Activated CD8-positive, alpha-beta memory T cell treated with anti-CD3 and anti-CD28 coated beads, Interleukin-2, amount 50 U/mL, for 4 hours (primary cell): ENCODE results near the gene SLC22A5.
"Not testable (repeated sequence)": the region's sequence is repeated elsewhere in the genome, so short reads cannot be mapped to it uniquely, and the experiment has no call there.

Experiments used
- DNase-seq: peaks from one replicate; pipeline ENCODE4 v3.0.0-alpha.2; 2020

The SLC22A5 gene

DNA sequence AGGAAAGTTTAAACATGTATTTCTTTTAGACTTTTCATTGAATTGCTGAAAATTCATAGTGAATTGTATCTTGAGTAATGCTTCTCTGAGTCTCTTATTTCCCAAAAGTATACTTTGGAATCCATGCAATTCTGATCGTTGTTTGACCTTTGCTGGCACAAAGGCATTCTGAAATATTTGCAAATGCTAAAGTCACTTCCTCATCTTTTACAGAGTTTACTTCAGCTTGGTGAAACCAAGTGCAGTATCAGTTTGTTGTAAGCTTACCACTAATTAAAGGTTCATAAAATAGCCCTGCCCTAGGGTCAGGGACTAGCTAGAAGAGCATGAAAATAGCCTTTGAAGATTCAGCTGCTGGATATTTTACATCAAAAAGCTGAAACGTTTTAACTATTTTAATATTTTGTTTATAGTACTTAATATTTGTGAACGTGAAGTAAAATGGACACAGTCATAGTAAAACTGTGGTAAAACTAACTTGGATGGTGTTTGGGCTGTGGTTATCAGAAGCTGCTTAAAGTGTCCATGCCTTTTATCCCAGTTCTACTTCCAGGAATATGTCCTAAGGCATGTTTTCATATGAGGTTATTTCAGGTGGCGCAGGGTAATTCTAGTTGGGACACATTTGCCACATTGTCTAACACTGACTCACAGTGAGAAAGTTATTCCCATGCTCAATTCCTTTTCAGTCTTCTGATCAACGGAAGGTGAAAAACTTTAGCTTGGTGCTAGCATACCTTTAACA is 45.3 kb downstream of the SLC22A5 start:
- no peak for DNase-seq

DNA sequence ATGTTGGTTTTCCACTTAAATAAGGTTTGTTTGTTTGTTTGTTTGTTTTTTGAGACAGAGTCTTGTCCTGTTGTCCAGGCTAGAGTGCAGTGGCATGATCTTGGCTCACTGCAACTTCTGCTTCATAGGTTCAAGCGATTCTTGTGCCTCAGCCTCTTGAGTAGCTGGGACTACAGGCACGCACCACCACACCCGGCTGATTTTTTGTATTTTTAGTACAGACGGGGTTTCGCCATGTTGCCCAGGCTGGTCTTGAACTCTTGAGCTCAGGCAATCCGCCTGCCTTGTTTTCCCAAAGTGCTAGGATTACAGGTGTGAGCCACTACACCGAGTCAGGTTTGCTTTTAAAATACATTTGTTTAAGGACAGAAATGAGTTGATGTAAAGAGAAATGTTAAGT is 46.0 kb downstream of the SLC22A5 start:
- not testable (repeated sequence) for DNase-seq

DNA sequence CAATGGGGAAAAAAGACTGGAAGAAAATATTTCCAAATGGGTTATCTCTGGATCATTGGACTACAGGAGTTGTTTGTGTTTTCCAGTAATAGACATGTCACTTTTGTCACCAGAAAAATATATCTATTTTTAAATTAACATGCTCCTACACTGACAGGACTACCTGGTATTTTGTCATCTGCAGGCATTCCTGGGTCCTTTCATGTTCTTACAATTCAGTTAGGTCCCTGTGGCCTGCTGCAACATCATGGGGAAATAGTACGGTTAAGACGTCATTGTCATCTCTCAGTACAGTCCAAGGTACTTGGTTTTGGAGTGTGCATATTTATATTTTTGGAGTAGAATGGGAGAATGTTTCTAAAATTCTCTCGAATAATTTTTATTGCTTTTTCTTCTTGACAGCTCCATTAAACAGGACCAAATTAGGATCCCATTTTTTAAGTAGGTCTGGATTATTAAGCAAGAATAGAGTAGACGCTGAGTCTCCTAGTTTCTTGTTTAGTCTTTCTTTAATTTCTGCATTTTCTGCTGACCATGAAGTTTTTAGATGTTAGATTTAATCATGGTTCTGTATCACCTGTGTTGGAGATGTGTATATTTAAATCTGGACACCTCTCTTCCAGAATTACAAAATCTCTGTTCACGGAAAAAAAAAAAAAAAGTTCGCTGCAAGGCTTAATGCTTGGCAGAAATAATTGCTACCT is 46.9 kb downstream of the SLC22A5 start:
- DNase-seq, result no peak

DNA sequence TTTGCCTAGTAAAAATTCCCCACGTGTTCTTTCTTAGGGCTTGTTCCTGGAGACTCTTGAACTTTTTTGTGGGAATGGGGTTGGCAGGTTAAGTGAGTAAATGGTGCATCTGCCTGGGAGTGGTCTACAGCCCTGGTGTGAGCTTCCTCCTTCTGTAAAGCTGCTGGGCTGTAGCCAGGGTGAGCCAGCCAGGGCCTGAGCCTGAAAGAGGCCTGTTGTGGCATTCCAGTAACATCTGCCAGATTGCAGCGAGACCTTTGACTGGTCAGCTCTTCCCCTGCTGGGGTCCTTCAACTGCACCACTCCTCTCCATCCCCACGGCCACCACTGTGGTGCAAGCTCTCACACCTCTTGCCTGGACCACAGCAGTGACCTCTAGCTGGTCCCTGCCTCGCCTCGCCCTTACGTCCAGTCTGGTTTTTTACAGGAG is 47.5 kb downstream of the SLC22A5 start:
- no peak for DNase-seq

DNA sequence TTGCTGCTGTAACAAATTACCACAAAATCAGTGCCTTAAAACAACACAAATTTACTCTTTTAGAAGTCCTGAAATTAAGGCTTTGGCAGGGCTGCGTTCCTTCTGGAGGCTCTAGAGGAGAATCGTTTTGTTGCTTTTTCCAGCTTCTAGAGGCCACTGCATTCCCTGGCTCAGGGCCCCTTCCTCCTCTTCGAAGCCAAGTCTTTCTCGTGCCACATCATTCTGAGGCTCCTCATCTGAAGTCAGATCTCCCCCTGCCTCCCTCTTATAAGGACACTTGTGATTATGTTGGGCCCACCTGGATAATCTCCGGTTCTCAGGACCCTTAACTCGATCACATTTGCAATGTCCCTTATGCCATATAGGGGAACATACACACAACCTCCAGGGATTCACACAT is 48.0 kb downstream of the SLC22A5 start:
- no peak for DNase-seq

DNA sequence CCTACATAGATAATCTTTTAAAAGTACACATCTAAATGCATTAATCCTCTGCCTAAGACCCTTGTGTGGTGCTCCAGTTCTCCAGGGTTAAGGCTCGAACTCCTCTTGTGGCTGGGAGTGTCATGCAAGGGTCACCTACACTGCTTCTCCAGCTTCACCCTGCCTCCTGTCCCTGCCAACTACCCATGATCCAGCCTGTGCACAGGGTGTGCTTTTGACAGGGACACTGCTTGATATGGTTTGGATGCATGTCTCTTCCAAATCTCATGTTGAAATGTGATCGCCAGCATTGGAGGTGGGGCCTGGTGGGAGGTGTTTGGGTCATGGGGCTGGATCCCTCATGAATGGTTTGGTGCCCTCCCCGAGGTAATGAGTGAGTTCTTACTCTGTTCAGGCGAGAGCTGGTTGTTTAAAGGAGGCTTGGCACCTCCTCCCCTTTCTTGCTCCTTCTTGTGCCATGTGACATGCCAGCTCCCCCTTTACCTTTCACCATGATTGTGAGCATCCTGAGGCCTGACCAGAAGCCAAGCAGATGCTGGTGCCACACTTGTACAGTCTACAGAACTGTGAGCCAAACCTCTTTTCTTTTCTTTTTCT is 48.5 kb downstream of the SLC22A5 start:
- no peak for DNase-seq

DNA sequence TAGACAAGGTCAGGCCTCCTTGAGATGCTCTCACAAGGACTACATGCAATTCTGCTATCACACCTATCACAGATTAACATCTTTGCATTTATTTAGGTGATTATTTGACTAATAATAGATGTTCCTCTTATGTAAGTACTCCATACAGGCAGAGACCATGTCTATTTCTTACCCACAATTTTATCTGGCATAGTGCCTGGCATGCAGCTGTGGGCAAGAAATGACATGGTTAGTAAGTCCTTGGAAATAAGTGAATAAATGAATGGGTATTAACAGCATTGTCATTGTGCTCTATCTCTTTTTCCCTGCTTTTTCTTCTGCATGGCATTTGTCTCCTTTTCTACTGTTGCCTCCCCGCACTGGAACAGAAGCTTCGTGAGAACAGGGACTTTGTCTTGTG is 49.4 kb downstream of the SLC22A5 start:
- DNase-seq, result no peak

DNA sequence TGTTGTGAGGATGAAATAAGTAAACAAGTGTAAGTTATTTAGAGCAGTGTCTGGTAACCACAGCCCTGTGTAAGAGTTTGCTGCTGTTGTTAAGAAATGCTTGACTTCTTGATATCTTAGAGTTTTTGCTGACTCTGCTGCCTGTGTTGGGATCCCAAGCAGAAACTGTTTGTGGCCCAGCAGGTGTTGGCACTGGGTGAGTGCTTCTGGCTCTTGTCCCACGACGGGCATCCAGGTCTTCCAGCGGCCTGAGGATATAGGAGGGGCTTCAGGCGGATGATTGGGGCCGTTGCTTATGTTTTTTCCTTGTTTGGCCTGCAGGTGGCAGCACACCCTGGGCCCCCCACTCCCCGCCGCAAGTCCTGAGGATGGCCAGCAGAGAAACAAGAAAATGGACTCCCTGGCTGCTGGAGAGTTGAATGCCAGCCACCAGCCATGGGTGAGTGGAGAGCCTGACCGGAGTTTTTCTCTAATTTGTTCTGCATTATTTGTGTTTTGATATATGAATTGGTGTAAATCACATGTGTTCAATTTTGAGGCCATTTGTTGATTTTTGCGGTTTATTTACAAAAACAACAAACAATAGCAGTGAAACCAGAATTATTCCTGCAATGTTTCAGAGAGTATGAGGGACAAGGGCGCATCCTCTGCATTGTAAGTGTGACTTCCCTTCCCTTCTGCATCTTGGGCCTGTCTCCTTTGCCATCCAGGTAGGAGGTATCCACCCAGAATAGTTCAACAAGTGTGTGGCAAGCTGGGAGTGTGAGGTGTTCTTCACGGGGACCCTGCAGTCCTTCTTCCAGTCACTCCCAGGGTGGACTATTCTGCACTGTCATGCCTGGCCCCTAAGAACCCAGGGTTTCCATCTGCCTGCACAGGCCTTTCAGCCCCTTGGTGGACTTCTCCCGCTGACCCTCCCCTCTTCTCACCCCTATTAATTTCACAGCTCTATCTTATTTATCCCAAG is 50.3 kb downstream of the SLC22A5 start:
- DNase-seq, result peak; percentile 60

DNA sequence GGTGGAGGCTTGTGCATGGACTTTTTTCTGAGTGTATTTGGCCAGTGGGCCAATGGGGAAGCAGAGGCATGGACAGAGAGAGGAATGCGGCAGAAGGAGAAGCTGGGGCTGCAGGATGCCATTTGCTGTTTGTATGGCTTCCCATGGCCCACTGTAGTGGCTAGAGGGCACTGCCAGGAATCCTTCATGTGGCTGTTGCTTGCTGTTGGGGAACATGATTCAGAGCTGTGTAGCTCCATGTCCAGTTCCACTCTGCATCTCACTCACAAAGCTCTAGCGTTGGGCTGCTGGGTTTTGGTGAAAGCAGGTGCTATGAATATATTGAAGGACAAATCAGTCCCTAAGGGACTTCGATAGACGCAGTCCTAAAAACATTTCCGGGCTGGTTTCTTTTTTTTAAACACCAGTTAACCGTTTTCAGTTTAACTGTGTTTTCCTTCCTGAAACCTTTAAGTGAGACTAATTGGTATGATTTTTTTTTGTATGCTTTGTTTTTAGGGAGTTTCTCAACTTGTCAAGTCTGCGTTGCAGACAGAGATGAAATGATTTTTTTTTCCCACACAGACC is 51.3 kb downstream of the SLC22A5 start:
- no peak for DNase-seq

DNA sequence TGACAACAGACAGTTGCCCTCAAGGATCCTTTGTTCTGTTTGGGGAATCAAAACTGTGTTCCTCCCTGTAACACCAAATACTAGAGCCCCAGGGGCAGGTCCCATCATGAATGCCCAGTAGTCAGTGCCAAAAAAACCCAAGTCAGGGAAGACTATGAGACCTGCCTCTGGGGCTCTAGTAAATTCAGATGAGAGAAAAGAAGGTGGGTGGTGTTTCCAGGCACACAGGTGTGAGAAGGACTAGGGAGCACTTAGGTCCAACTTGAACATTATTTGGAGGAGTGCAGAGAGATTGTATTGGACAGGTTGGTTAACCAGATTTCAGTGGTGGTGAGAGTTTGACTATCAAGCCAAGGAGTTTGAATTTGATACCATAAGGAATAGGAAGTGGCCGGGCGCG is 52.0 kb downstream of the SLC22A5 start:
- no peak for DNase-seq

DNA sequence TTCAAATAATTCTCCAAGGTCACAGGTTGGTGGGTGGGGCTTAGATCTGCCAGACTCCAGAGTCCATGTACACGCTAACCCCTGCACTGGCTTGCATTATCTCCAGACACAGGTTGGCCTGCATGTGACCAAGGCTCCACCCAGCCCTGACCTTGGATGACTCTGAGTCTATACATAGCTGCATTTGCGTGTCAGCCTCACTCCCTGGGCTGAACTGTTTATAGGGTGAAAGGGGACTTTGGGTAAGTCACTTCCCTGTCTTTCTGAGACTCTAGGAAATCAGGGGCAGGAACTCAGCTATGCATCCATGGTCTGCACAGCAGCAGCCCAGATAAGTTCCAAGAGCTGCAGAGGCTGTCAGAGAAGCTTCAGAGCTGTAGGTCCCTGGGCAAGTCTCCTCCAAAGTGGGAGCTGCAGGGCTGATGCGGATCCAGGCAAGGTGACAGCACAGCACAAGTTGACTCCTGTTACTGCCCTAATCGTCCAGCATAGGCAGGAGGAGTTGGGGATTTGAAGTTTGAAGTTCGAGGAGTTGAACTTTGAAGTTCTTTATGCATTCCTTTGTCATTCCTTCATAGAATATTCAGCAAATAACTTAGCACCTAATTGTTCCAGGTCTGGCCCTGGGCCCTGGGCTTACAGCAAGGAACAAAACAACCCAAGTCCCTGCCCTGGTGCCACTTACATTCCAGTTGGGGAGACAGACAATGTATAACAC is 53.4 kb downstream of the SLC22A5 start:
- no peak for DNase-seq

DNA sequence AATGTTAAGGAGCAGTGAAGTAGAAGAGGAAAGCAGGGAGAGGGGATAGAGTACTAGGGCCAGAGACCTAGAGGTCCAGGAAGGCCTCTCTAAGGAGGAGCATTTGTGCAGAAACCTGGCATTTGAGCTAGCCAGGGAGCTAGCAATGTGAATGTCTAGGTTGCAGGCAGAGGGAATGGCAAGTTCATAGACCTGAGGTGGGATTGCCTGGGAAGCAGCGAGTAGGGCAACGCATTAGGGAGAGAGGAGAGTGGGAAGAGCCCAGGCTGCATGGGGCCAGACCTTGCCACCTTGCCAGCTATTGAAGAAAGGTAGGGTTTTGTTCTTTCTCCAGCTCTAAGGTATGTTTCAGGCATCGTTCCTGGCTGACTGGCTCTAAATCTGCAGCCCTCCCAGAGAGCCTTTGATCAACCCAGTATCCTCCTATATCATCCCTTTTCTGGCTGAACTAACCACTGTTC is 54.0 kb downstream of the SLC22A5 start:
- no peak for DNase-seq

DNA sequence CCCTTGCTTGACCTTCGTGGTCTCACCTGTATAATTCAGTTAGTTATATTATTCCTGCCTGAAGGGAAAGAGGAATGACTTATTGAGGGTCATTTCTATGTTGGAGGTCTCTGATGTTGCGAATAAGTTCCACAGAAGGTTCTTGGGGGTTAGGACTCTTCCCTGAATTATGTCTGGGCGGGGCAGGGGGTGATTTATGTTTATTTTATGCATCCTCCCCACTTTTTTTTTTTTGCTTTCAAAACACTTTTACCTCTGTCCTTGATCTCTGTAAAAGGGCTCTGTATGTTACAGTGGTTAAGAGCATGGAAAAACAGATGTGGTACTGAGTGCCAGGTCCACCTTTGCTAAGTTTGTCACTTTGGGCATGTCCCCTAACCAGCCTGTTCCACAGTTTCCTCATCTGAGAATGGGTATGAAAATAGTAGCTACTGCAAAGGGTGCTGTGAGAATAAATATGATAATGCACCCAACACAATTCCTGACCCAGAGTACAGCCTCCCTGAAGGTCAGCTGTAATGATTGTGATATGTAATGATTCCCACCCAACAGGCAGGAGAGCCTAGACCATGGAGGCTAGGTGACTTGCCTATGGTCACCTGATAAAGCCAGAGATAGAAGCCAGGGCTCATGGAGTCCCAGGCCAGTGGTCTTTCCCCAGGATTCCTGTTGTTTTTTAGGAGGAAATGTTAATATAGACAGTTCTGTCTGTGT is 54.8 kb downstream of the SLC22A5 start:
- no peak for DNase-seq

DNA sequence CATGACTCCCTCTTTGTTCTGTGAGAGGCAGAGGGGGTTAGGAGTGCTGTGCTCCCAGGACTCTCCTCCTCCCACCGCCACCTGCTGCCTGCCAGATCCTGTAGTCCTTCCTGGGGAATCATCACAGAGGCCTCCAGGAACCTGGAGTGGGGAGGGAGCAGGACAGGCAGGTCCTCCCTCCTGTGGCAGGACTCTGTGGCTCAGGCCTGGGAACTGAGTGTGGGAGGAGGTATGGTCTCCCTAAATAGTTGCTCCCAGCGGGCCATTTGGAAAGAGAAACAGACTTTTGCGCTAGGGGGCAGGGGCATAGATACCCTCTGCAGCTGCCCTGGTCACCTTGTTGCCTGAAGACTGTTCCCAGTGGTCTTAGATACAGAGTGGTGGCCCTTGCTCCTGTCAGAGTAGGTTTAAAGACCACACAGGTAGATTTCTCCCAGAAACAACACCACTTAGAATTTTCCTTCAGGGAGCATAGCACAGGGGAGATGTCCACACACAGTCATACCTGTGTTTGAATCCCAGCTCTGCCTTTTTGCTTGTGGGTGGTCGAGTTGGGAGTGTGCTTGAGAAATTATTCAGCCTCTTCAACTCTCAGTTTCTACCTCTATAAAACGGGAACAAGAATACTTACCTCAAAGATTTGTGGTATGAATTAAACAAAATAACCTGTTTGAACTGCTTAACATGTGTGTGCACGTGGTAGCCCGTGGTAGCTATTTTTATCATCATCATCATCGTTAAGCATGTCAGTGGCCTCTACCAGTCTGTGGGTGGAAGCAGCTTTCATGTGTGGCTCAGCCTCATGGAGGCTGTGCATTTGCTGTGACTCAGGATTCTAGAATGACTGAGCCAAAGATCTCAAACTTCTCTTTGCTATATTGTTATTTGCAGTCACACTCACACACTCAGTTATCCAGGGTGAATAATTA is 55.8 kb downstream of the SLC22A5 start:
- peak; percentile 73 for DNase-seq

DNA sequence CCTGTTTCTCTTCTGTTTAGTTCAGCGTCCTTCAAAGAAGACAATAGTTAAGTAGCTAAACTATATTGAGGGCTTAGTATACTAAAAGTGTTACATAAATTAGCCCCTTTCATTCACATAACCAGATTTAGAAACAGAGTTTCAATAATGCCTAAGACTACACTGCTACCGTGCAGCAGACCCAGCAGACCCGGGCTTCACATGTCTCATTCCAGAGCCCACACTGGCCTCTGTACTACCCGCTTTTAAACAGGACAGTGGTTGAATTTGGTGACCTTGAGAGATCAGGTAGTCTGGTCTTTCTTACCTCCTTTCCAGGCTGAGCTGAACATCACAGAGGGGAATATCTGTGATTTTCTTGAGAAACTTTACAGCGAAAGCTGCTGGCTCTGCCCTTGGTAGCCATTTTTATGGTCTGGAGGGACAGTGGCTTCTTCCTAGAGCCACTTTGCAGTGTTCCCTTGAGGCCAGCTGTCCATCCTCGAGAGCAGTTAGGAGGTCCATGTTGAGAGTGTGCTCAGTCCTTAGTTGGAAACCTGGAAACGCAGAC is 56.5 kb downstream of the SLC22A5 start:
- DNase-seq, result no peak

DNA sequence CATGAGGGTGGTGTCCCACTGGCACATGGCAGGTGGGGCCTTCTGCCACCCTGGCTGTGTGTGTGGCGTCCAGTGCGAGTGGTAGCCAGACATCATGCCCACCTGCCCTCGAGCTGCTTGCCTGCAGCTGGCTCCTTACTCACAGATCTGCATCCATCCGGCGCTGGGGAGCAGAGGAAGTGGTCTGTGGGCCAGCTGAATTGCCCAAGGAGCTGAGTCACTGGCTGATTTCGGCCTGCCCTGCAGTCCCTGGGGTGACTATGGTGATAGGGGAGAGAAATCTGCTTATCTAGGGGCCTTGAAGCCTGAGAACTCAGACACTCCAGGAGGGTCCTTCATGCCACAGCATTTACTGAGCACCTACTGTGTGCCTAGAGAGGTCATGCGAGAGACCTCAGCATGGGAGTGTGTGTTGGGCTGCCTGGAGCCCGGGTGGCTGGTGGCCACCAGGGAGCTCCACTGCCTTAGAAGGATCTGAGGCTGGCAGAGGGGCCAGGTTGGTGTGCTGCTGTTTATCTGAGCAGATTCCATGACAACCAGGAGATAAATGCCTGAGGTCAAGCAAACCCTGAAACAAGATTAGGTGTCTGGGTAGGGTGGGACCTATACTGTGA is 57.1 kb downstream of the SLC22A5 start:
- peak; percentile 64 for DNase-seq

DNA sequence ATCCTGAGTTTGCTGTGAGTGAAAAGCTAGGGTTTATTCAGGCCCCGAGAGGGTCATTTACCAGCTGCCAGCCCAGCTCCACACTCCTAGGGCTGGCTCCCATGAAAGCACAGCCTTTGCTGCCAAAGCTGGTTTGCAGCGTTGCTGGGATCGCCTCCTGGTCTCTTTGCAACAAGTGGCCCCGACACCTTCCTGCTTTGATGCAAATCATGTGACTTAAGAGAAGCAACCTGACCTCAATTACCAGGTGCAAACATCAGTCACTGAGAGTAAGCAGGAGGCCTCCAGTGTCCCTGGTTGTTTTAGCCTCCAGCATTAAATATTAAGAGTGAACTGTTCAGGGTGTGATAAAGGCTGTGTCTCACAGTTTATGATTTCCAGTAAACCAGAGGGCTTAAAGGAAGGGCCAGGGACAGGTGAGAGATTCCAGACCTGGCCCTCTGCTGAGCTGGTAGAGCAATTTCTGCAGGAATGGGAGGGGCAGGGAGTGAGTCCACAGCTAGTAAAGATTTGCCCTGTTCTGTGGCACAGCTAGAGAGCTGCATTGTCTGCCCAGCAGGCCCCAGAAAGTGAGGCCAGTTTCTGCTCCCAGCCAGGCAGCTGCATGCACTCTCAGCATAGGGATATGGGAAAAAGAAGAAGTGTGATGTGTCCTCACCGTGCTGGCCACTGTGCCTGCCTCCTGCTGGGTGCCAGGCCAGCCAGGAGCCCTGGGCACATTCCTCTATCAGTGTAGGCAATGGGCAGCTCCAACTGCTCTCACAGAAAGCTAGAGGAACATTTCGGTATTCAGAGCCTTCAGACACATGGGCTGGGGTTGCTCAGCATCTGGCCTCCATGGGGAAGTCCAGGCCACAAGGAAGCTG is 58.0 kb downstream of the SLC22A5 start:
- DNase-seq, result peak; percentile 61

DNA sequence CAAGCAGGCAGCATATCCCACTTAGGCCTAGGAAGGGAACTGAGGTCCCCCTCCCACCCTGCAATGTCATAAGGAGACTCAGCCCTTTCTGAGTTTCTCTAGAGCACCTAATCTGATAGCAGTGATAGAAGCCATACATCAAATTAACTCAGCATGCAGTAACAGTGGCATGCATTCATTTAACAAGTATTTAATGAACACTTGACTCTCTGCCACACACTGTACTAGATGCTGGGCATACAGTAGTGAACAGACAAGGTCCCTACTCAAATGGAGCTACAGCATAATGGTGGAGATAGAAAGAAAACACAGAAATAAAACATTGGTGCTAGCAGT is 58.6 kb downstream of the SLC22A5 start:
- no peak for DNase-seq
